NB4 (cell line): ENCODE results near the gene MYB.

Source experiments
- DNase-seq: peaks from one replicate; pipeline ENCODE4 v3.0.0; 2010; ENCODE audit warnings: low read depth
- H3K4me3 ChIP-seq: one replicate; pipeline ENCODE4 v1.5.1; 2011; ENCODE audit warnings: mild to moderate bottlenecking, low read depth, low read length, moderate library complexity
- CTCF ChIP-seq: IDR thresholded peaks from one replicate; pipeline ENCODE4 v1.5.1; 2012; ENCODE audit warnings: low read depth, low read length
- MYC ChIP-seq: IDR thresholded peaks from 2 replicates; pipeline ENCODE4 v1.6.1; 2011; ENCODE audit warnings: low read depth, low read length
- POLR2A ChIP-seq: IDR thresholded peaks from 2 replicates; pipeline ENCODE4 v1.6.1; 2011; ENCODE audit warnings: mild to moderate bottlenecking; ENCODE audit not compliant: insufficient read length; ENCODE audit errors: extremely low read depth
- TF ChIP-seq, protein P1 (sequence below): IDR thresholded peaks from 2 replicates; pipeline ENCODE4 v1.6.1; 2011; ENCODE audit warnings: low read depth, low read length

Gene MYB

GRCh38 chr6:135227758-135228157, 46.6 kb downstream of the MYB start:
- no peak overlapping the region for H3K4me3 ChIP-seq
- DNase-seq = no peak

DNA sequence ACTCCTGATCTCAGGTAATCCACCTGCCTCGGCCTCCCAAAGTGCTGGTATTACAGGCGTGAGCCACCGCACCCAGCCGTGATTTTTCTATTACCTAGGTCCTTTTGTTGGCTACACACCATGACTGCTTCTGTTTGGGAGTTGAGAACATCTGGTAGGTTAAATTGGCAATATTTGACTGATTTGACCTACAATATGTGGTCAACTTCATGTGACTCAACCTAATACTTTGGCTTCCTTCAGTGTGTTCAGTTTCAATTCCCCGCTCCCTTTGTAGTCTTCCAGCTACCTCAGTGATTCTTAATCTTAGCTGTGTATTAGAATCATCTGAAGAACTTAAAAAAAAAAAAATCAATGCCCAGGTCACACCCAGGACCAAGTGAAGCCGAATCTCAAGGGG, 47.4 kb downstream of the MYB start:
- TF ChIP-seq MYC = no peak
- TF ChIP-seq, protein P1, sequence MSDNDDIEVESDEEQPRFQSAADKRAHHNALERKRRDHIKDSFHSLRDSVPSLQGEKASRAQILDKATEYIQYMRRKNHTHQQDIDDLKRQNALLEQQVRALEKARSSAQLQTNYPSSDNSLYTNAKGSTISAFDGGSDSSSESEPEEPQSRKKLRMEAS = no peak
- no peak for TF ChIP-seq POLR2A
- no peak for TF ChIP-seq CTCF
- DNase-seq = no peak
- no peak overlapping the region for H3K4me3 ChIP-seq

More at GRCh38 chr6:135227758-135228157, 46.6 kb downstream of the MYB start:
- no peak for TF ChIP-seq POLR2A
- no peak for TF ChIP-seq MYC
- TF ChIP-seq CTCF = no peak
- TF ChIP-seq, protein P1 = no peak

DNA sequence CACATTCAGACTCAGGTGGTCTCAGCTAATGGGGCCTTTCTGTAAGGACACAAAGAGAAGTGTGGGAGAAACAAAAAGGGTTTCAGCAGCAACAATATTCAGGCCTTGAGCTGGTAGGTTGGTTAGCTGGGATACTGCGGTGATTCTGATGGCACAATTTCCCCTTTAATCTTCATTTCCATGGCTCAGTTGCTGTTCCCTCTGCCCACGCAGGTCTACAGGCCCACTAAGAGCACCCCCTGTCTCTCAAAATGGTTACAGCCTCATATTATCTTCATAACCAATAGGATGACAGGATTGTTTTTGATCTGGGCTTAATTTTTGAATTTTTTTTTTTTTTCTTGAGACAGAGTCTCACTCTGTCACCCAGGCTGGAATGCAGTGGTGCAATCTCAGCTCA, 48.9 kb downstream of the MYB start:
- DNase-seq = no peak
- TF ChIP-seq, protein P1 = no peak
- TF ChIP-seq CTCF (no peak), POLR2A (no peak), MYC (no peak)
- H3K4me3 ChIP-seq = no peak overlapping the region

DNA sequence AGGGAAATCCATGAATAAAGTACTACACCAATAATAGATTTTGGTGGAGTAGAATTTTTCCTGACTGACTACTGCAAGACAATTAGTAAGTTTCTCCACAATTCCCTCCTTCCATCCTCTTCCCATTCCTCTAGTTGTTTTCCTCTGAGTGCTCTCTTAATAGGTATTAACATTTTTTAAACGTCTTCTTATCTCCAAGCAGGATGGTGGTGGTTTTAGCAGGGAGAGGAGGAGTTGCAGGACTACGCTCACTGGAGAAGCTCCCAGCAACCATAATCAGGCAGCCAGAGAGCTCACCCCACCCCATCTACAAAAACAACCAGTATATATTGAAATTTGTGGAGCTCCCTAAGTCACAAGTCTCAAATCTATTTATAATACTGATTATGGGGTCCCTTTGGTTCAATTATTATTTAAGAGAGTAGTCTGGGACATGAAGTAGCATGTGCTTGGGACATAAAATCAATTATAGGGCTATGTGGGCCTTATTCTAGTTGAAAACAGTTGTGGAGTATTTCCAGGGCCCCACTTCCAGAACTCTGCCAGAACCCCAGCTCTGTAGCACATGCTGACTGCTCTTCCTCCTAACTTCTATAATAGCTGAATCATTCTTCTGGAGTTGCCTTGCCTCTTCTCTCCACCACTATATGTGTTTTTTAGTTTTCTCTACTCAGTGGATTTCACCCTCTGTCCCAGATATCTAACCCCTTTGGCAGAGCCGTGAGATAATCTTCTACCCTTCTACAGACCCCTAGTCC, 49.8 kb downstream of the MYB start:
- DNase-seq = peak; percentile 59
- TF ChIP-seq, protein P1 = 0 out of 2 replicates have a peak, but pooled peaks have one; percentile 28
- TF ChIP-seq POLR2A (no peak), MYC (no peak), CTCF (no peak)
- H3K4me3 ChIP-seq = no peak overlapping the region

- H3K4me3 ChIP-seq = no peak overlapping the region
- TF ChIP-seq, protein P1 = no peak
- TF ChIP-seq POLR2A (no peak), MYC (no peak), CTCF (no peak)
- no peak for DNase-seq
Observed at GRCh38 chr6:135231469-135231844, 50.3 kb downstream of the MYB start.
